SW480 (cell line): ENCODE data around the gene PLPP4.

Experiments
- DNase-seq: peaks from one replicate; pipeline ENCODE4 v3.0.0-alpha.2; 2016; ENCODE audit warnings: low spot score

The PLPP4 gene

GRCh38 chr10:120613180-120613579, 156.2 kb downstream of the PLPP4 start:
- no peak for DNase-seq

- no peak for DNase-seq
These were observed 157.7 kb downstream of the PLPP4 start for GRCh38 chr10:120614680-120615079.

GRCh38 chr10:120616311-120616911, 159.4 kb downstream of the PLPP4 start:
- no peak for DNase-seq

- DNase-seq, result no peak
These were observed 171.2 kb downstream of the PLPP4 start for GRCh38 chr10:120628197-120628596.

GRCh38 chr10:120630266-120630665, 173.2 kb downstream of the PLPP4 start:
- no peak for DNase-seq

- DNase-seq, result no peak
These were observed 175.0 kb downstream of the PLPP4 start for GRCh38 chr10:120632047-120632446.

GRCh38 chr10:120632942-120633341, 175.9 kb downstream of the PLPP4 start:
- no peak for DNase-seq

GRCh38 chr10:120634659-120635058, 177.6 kb downstream of the PLPP4 start:
- DNase-seq, result no peak
